ENCODE results near the gene SLC45A2.
"Not testable (repeated sequence)": the region's sequence is repeated elsewhere in the genome, so short reads cannot be mapped to it uniquely, and the experiment has no call there.

GRCh38 chr5:34030585-34030984 lies 46.1 kb upstream of the SLC45A2 start:
- TF ChIP-seq CTCF (IDR thresholded peaks at IDR 0.05; ENCODE audit: low read length); EZH2 (IDR thresholded peaks at IDR 0.05; ENCODE audit: borderline replicate concordance, low read length): not testable (repeated sequence)

All from OCI-LY1 (cell line).